Measurements from ENCODE around the gene FLACC1. TPM values are rescaled to one million over a fixed set of nuclear protein-coding genes. Genes with fewer than 3 reads are reported as not detected.
"Not testable (repeated sequence)": the region's sequence is repeated elsewhere in the genome, so short reads cannot be mapped to it uniquely, and the experiment has no call there.

Gene FLACC1
- total and polyA plus RNA-seq, 2 of the 8 experiments (the other 6 are each of a cell fraction or from before 2014, with no cell fraction given), result 0.58 TPM; not detected in 1

GRCh38 chr2:201369775-201370174, 12.6 kb upstream of the FLACC1 start (continued):
- TF ChIP-seq ATF2 (IDR thresholded peaks at IDR 0.05; ENCODE audit: low read length) (no peak), RXRA (IDR thresholded peaks at IDR 0.05; ENCODE audit: insufficient read depth, low read depth, low read length) (no peak), NRF1 (IDR thresholded peaks at IDR 0.05; ENCODE audit: low read depth, low read length) (no peak), JUN (IDR thresholded peaks at IDR 0.05; ENCODE audit: low read depth, low read length) (no peak), CHD1 (IDR thresholded peaks at IDR 0.05; ENCODE audit: low read depth, low read length) (no peak), MAFK (IDR thresholded peaks at IDR 0.05; ENCODE audit: low read depth, low read length) (no peak), CHD2 (IDR thresholded peaks at IDR 0.05; ENCODE audit: low read length) (no peak)

- H2AK5ac ChIP-seq (ENCODE audit: low read depth, low read length); H3K56ac ChIP-seq (replicated peaks; ENCODE audit: insufficient read length, low read depth, low read length); H4K91ac ChIP-seq (replicated peaks; ENCODE audit: insufficient read length, low read length); DNase-seq (ENCODE audit: low read depth in 1 of 2, low spot score in 2 of 2); FAIRE-seq; H3K23ac ChIP-seq (ENCODE audit: insufficient read length); H3K27ac ChIP-seq (ENCODE audit: low read depth, low read length); H3K18ac ChIP-seq (ENCODE audit: extremely low read depth, low read length); H3K27me3 ChIP-seq (replicated peaks in 1 of 4; ENCODE audit: control insufficient read depth in 3 of 4, extremely low read depth in 1 of 4, insufficient read depth in 3 of 4, low read length in 3 of 4); H3K36me3 ChIP-seq (ENCODE audit: control insufficient read depth in 2 of 4, insufficient read depth in 4 of 4, low read length in 3 of 4); H2BK15ac ChIP-seq (ENCODE audit: low read length); H3K4ac ChIP-seq (replicated peaks; ENCODE audit: insufficient read length, low read depth, low read length); H3K4me3 ChIP-seq (ENCODE audit: extremely low read depth in 1 of 4, insufficient read depth in 2 of 4, low read depth in 3 of 4, low read length in 4 of 4); H3K4me2 ChIP-seq (ENCODE audit: insufficient read depth in 1 of 2, low read depth in 2 of 2, low read length in 2 of 2); H4K8ac ChIP-seq (ENCODE audit: extremely low read depth, insufficient read depth, low read length); H2BK120ac ChIP-seq (replicated peaks; ENCODE audit: low read depth, low read length); H3K9me3 ChIP-seq (ENCODE audit: insufficient read depth in 2 of 2, low read depth in 1 of 2, low read length in 1 of 2); H2BK20ac ChIP-seq (ENCODE audit: low read length); H3K23me2 ChIP-seq (ENCODE audit: low read depth, low read length); H3K14ac ChIP-seq (ENCODE audit: insufficient read length); H3K79me2 ChIP-seq (ENCODE audit: control insufficient read depth in 1 of 2, insufficient read depth in 2 of 2, low read length in 2 of 2); H2BK12ac ChIP-seq (ENCODE audit: low read depth, low read length); H2BK5ac ChIP-seq (ENCODE audit: low read depth, low read length); H3K79me1 ChIP-seq (ENCODE audit: low read depth, low read length); H2AFZ ChIP-seq (ENCODE audit: low read length); H4K5ac ChIP-seq (ENCODE audit: insufficient read length, low read depth, low read length); H3K9ac ChIP-seq (replicated peaks in 1 of 4; ENCODE audit: extremely low read depth in 1 of 4, low read depth in 3 of 4, low read length in 3 of 4); H4K20me1 ChIP-seq (replicated peaks in 1 of 2; ENCODE audit: control insufficient read depth in 1 of 2, insufficient read depth in 2 of 2, low read length in 2 of 2); H3K4me1 ChIP-seq (replicated peaks in 1 of 4; ENCODE audit: control insufficient read depth in 3 of 4, insufficient read depth in 4 of 4, low read length in 3 of 4): not testable (repeated sequence)
- CTCF ChIA-PET (ENCODE audit: partially characterized antibody), result interaction anchor here (1.0 to 4.0 kb wide), 7 partner anchors 12 to 137 kb away, joined by 3 to 13 read pairs (median 4); partner anchors contain the start of gene FLACC1
- POLR2A ChIA-PET (ENCODE audit: partially characterized antibody), result interaction anchor here (0.6 to 1.0 kb wide), 2 partner anchors 12 to 86 kb away, joined by 3 to 4 read pairs; partner anchors contain the start of gene FLACC1
- 81% methylated on average over 8 of the region's 8 CpGs; no CpG with 5 or more reads in 1 of the 2 experiments for WGBS, 2 experiments (ENCODE audit: extremely low coverage in 1 of 2, insufficient coverage in 1 of 2, insufficient read length in 1 of 2, insufficient replicate concordance in 2 of 2, low coverage in 1 of 2, low lambda C conversion rate in 2 of 2, missing lambda C conversion rate in 1 of 2)
Observed at GRCh38 chr2:201369318-201369717, 12.2 kb upstream of the FLACC1 start.

All from H1 (cell line).